GM12875 (cell line): ENCODE measurements around the gene MTRFR.

Experiments
- H3K4me3 ChIP-seq: one replicate; pipeline ENCODE4 v1.5.1; 2011; ENCODE audit warnings: low read depth, low read length, control low read depth
- TF ChIP-seq, protein P1 (sequence below): IDR thresholded peaks from 2 replicates; pipeline ENCODE4 v1.5.1; 2011; ENCODE audit warnings: low read depth, mild to moderate bottlenecking, control low read depth, inconsistent platforms, low read length, moderate library complexity, borderline replicate concordance; ENCODE audit not compliant: insufficient read depth

MTRFR gene

DNA sequence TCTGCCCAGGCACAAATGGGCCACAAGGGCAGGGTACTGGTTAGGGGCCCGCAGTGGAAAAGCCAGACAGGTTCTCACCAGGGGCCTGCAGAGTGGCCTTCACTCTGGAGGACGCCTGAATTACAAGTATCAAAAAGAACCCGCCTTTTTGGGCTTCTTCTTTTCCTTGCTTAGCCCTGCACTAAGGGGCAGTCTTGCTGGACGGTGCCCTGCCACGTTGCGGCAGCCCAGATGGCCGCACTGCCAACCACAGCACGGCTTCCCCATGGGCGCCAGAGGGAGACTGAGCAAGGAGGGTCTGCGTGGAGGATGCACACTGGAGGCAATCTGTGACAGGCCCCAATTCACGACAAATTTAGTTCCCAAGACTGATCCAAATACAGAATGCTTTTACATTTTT is 56.7 kb downstream of the MTRFR start:
- TF ChIP-seq, protein P1, sequence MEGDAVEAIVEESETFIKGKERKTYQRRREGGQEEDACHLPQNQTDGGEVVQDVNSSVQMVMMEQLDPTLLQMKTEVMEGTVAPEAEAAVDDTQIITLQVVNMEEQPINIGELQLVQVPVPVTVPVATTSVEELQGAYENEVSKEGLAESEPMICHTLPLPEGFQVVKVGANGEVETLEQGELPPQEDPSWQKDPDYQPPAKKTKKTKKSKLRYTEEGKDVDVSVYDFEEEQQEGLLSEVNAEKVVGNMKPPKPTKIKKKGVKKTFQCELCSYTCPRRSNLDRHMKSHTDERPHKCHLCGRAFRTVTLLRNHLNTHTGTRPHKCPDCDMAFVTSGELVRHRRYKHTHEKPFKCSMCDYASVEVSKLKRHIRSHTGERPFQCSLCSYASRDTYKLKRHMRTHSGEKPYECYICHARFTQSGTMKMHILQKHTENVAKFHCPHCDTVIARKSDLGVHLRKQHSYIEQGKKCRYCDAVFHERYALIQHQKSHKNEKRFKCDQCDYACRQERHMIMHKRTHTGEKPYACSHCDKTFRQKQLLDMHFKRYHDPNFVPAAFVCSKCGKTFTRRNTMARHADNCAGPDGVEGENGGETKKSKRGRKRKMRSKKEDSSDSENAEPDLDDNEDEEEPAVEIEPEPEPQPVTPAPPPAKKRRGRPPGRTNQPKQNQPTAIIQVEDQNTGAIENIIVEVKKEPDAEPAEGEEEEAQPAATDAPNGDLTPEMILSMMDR: no peak
- no peak overlapping the region for H3K4me3 ChIP-seq

DNA sequence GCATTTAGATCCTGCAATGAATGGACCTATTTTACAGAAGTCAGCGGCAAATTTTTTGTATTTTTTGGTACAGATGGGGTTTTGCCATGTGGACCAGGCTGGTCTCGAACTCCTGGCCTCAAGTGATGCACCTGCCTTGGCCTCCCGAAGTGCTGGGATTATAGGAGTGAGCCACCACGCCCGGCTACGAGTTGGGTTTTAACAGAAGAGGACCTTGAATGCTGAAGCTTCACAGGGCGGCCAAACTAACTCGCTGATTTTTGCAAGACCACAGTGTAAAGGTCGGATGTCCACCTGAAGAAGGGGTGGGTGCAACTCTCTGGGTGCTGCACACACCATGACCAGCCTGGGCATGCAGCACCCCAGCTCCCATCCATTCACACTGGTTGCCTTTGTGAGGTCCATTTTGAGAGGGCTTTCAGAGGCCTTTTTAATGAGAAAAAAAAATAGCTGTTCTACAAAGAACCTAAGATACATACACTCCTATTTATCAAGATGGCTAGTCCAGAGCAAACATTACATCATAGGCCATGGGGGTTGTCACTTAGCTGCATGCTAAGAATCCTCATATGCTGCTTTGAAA is 60.0 kb downstream of the MTRFR start:
- H3K4me3 ChIP-seq: no peak overlapping the region
- TF ChIP-seq, protein P1: no peak

- H3K4me3 ChIP-seq: no peak overlapping the region
- TF ChIP-seq, protein P1: no peak
Observed at GRCh38 chr12:123305136-123305535, 71.9 kb downstream of the MTRFR start.

DNA sequence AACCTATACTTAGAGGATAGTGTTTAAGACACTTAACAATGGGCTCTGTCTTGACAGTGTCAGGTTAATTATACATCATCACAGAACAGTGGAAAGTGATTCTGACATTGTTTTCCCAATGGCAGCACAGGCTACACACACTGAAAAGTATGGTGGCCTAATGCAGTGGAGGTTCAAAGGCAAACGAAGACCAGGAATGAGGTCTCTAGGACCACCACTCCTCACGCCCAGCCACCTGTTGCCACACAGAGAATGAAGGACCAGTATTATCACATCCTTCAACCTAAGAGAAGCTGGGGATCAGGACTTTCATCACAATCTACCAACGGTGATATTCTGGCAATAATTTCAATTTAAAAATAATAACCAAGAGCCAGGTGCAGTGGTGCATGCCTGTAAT is 73.0 kb downstream of the MTRFR start:
- no peak overlapping the region for H3K4me3 ChIP-seq
- TF ChIP-seq, protein P1: no peak
